Hematopoietic multipotent progenitor cell treated with erythropoietin and hydrocortisone succinate and interleukin-3 and kit ligand, for 8 days (in vitro differentiated cells): ENCODE results near the gene NBPF6.
"Not testable (repeated sequence)": the region's sequence is repeated elsewhere in the genome, so short reads cannot be mapped to it uniquely, and the experiment has no call there.

ENCODE experiments used
- DNase-seq: peaks from one replicate; pipeline ENCODE4 v3.0.0-alpha.2; 2015

NBPF6 gene, protein sequence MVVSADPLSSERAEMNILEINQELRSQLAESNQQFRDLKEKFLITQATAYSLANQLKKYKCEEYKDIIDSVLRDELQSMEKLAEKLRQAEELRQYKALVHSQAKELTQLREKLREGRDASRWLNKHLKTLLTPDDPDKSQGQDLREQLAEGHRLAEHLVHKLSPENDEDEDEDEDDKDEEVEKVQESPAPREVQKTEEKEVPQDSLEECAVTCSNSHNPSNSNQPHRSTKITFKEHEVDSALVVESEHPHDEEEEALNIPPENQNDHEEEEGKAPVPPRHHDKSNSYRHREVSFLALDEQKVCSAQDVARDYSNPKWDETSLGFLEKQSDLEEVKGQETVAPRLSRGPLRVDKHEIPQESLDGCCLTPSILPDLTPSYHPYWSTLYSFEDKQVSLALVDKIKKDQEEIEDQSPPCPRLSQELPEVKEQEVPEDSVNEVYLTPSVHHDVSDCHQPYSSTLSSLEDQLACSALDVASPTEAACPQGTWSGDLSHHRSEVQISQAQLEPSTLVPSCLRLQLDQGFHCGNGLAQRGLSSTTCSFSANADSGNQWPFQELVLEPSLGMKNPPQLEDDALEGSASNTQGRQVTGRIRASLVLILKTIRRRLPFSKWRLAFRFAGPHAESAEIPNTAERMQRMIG

DNA sequence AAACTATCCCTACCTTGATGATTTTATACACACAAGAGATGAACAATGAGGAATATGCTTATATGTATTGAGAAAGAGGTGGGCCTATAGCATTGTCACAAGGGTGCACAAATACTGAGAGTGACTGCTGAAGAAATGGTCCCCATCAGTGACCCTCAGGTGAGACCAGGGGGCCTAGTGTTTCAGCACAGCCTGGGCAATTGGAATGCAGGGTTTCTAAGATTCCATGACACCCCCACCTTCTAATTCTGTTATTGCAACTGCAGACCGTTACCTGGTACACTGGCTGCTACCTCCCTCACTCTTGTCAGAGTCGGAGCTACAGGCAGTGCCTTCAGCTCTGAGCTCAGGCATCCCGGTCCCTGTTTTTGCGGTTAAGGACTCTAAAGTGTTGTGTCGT, at the start of gene NBPF6:
NBPF6 (plus strand) TSS at position 301 of the 400 bp plus-strand sequence. CDS start 259 bp downstream, outside the sequence.
- DNase-seq = not testable (repeated sequence)

DNA sequence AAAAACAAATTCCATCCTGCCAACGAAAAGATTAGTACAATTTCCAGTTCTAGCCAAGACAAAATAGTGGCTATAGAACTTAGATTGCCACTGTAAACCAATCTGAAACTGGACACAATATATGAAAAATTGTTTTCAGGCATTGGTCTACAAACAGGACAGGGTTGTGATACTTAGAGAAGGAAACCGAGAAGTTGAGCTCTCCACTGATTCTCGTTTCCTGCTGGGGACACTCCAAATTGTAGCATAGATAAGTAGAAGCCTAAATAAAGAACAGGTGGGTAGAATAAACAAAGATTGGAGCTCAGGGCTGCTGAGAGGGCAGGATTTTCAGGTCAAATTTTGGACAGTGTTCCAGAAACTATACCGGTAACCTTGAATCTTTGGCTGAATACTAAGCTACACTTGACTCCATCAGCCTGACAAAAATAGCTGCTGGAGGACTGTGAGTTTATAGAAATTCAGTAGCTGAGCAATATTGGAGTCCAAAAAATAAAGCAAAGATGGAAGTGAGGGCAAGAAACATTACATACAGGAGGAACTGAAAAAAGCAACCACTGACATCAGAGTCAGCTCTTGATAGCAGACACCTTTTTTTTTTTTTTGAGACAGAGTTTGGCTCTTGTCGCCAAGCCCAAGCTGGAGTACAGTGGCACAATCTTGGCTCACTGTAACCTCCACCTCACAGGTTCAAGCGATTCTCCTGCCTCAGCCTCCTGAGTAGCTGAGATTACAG, 38.9 kb upstream of the NBPF6 start:
- not testable (repeated sequence) for DNase-seq

DNA sequence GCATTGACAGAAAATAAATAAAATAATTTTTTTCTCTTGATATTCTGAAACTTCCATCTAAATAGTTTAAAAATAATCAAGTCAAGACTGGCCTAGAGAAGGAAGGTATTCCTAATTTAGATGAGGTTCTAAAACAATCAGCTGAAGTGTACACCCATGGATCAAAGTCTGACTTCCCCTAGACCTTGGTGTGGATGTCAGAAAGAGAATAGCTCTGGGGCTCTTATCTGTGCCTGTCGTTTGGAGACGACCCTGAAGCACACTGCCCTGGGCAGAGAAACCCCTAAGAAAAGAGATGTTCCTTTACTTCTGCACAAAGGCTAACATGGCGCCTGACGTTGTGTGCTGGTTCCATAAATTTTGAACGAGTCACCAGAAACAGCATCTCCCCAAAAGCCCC, 30.0 kb upstream of the NBPF6 start:
- DNase-seq = not testable (repeated sequence)

GRCh38 chr1:108421061-108421916, 28.9 kb upstream of the NBPF6 start:
- not testable (repeated sequence) for DNase-seq

DNA sequence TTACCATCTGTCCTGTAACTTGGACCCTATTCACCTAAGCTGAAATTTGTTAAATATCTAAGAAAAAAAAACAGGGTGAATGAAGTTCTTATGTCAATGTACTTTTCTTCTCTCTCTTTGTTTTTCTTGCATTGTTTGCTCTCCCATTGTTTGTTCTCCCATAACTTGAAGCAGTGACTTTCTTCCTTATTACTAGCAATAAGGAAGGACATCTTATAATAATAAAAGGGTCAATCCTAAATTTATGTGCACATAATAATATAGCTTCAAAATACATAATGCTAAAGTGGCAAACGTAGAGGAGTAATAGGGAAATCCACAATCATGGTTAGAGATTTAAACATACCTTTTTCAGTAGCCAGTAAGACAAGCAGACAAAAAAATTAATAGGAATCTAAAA, 23.3 kb upstream of the NBPF6 start:
- DNase-seq = not testable (repeated sequence)

- not testable (repeated sequence) for DNase-seq
Measured at GRCh38 chr1:108432002-108432401, 18.1 kb upstream of the NBPF6 start.

DNA sequence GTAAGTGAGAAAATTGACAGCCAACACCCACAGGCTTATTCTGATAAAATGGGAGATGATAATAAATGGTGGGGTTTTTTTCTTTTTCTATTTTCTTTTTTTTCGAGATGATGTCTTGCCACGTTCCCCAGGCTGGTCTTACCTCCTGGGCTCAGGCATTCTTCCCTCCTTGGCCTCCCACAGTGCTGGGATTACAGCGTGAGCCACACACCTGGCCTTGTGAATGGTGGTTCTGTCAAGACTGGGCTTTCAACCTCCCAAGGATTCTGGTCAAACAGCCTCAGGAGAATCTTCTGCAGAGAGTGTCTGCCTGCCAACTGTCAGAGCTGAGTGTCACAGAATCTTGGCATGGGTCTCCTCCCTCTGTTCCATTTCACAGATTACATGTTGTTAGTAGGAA, 16.7 kb upstream of the NBPF6 start:
- DNase-seq = not testable (repeated sequence)

DNA sequence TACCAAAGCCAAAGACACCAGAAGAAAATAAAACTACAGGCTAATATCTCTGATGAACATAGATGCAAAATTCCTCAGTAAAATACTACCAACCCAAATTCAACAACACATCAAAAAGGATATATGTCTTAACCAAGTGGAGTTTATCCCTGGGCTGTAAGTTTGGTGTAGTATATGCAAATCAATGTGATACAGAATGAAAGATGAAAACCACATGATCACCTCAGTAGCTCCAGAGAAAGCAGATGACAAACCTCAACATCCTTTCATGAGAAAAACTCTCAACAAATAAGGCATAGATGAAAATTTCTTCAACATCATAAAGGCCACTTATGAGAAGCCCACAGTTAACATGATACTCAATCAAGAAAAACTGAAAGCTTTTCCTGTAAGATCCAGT, 11.6 kb upstream of the NBPF6 start:
- not testable (repeated sequence) for DNase-seq

- not testable (repeated sequence) for DNase-seq
Measured at GRCh38 chr1:108454521-108454920, 4.4 kb downstream of the NBPF6 start.

DNA sequence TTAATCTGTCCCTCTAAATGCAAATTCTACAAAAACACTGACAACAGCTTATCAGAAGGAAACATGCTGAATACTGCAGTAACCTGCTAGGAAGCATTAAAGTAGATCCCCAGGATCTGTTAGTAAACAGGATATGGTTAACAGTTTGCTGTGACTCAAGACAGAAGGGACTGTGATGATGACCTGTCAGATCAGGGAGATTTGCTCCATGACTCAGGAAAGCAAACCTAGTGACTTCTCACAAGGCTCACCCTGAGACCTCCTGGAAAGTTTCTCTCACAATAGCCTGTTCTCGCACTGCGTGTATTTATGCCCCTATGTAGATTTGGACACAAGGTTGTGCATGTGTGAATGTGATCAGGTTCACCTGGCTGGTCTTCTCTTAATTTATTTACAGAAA, 8.5 kb downstream of the NBPF6 start:
- not testable (repeated sequence) for DNase-seq

DNA sequence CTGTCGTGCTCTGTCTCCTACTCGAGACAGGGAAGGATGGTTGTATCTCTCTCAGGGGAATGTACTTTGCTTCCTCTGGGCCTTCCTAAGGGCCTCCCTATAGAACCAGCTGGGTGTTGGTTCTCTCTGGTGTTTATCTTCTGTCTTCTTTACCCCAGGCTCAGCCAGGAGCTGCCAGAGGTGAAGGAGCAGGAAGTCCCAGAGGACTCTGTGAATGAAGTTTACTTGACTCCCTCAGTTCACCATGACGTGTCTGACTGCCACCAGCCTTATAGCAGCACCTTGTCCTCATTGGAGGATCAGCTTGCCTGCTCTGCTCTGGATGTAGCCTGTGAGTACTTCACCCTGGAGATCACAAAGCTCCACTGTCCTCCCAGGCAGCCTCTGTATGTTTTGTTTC, 11.6 kb downstream of the NBPF6 start:
- not testable (repeated sequence) for DNase-seq

DNA sequence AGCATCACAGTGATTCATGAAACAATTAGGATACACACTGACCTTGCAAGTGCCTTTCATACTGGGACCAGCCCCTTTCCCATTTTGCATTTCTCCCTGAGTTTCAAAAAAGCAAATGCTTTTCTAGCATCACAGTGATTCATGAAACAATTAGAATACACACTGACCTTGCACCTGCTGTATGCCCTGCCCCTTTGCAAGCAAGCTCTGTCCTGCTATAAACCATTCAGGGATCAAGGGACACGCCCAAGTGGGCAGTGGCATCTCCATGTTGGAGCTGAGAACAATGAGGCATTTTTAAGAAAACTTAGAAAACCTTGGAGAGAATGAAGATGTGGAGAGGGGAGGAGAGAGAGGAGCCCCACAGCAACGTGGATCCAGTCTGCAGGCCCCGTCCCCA, 13.8 kb downstream of the NBPF6 start:
- not testable (repeated sequence) for DNase-seq

DNA sequence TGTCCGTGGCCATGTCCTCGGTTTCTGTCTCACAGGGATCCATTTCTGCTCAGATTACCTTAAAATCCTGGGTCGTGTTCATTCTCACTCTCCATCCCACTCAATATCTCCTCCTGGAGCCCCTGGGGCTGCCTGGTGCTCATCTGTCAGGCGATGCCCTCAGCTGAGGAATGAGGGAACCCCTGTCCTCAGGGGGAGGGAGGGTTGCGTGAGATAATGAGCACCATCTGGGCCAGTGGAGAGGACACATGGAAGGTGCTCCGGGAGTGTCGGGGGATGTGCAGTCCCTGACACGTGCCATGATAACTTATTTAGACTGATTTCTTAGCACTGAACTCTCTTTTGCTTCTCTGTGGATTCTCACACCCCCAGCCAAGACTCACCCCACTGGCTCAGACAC, 16.0 kb downstream of the NBPF6 start:
- DNase-seq = not testable (repeated sequence)

DNA sequence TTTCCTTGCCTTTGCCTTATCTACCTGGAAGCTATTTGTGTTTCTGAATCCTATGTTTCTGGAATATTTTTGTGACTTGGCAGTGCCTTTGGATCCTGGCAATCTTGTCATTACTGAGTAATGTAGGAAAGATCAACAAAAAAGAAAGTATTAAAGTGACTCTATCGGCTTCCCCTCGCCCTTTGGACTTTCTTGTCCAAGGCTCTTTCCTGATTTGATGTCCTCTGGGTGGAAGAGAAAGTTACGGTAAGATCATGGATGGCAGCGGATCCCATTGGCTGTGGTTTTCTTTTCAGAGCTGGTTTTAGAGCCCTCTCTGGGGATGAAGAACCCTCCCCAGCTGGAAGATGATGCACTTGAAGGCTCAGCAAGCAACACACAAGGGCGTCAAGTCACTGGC, 17.0 kb downstream of the NBPF6 start:
- DNase-seq = not testable (repeated sequence)

- not testable (repeated sequence) for DNase-seq
Measured at GRCh38 chr1:108470750-108471149, 20.6 kb downstream of the NBPF6 start.

- not testable (repeated sequence) for DNase-seq
Measured at GRCh38 chr1:108474516-108474915, 24.4 kb downstream of the NBPF6 start.

- DNase-seq = no peak
Measured at GRCh38 chr1:108478429-108479015, 28.4 kb downstream of the NBPF6 start.

GRCh38 chr1:108482708-108483107, 32.6 kb downstream of the NBPF6 start:
- DNase-seq = no peak

GRCh38 chr1:108485990-108486389, 35.8 kb downstream of the NBPF6 start:
- DNase-seq = not testable (repeated sequence)

- DNase-seq = not testable (repeated sequence)
Measured at GRCh38 chr1:108486707-108487106, 36.6 kb downstream of the NBPF6 start.

DNA sequence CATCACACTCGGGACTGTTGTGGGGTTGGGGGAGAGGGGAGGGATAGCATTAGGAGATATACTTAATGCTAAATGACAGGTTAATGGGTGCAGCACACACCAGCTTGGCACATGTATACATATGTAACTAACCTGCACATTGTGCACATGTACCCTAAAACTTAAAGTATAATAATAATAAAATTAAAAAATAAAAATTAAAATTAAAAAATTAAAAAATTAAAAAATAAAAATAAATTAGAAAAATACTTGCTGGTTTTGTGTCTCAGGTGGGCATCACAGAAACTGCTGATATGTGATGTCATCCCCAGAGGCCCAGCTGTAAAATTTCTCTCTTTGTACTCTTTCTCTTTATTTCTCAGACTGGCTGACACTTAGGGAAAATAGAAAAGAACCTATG, 44.9 kb downstream of the NBPF6 start:
- not testable (repeated sequence) for DNase-seq

GRCh38 chr1:108496856-108497255, 46.7 kb downstream of the NBPF6 start:
- not testable (repeated sequence) for DNase-seq
